HG03439 (cell line): ENCODE measurements around the gene GOLT1B.
"Not testable (repeated sequence)": the region's sequence is repeated elsewhere in the genome, so short reads cannot be mapped to it uniquely, and the experiment has no call there.

Experiments
- ATAC-seq: cut with Tn5 transposase; IDR thresholded peaks from one replicate; pipeline ENCODE4 v1.9.1; 2021; ENCODE audit warnings: mild to moderate bottlenecking, moderate library complexity; ENCODE audit not compliant: unreplicated experiment

Gene GOLT1B, protein sequence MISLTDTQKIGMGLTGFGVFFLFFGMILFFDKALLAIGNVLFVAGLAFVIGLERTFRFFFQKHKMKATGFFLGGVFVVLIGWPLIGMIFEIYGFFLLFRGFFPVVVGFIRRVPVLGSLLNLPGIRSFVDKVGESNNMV

DNA sequence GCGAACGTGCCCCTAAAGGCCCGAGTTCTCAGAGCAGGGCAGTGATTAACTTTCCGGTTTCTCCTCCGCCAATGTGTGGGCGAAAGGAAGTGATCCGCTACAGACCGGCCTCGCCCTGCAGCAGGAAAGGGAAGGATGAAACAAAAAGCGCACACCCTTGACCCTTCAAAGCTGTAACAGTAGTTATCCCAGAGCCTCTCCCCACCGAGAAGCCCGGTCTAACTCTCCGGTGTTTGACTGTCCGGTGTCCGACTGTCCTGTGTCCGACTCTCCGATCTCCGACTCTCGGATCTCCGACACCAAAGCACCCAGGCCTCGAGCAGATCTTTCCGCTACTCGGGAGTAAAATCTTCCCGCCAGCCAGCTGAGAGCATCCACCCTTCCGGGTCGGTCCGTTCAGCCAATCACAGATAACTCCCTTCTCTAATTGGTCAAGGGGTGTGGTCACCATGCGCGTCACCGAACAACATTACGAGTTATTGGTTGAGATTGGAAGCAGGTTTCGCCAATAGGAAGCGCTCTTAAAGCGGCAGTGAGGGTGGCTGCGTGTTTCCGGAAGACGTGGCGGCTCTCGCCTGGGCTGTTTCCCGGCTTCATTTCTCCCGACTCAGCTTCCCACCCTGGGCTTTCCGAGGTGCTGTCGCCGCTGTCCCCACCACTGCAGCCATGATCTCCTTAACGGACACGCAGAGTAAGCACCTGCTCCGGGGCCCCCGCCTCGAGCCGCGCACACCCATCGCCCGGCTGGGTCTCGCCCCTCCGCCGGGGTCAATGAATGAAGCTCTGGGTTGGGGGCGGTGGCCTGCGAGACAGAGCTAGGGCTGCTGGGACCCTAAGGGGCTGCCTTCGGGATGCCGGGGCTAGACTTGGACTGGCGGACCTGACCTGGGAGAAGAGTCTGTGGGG is at the start of gene GOLT1B, which contains the start of gene RECQL:
Gene GOLT1B, plus strand, starts transcription at position 532 of the 906 bp plus-strand sequence. Its CDS starts 135 bp downstream, at position 667.
Gene RECQL, minus strand, starts transcription at position 378 of the 906 bp plus-strand sequence. CDS start 2,065 bp downstream, outside the sequence.
- peak; percentile 99 for ATAC-seq

DNA sequence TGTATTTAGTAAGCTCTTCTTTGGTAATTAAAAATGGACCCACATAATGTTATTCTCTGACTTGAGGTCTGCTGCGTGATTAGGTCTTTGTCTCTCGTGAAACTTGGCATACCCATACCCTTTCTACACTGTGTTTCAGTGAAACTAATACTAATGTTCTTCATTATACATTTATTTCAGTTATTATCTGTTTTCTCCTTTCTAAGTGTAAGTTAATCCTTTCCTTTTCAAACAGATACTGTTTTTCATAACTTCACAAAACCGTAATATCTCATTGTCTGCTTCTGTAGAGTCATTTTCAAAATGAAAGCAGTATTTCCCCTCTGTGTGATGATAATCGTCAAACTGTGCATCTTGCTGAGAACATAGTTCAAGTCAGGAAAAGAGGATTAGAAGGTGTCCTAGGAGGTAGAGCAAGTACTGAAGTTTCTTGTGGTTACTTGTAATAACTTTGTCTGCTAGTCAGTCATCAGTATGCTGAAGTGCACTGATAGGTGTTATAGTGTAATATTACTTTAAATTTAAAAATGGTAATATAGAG is 48.2 kb upstream of the GOLT1B start:
- peak; percentile 69 for ATAC-seq

DNA sequence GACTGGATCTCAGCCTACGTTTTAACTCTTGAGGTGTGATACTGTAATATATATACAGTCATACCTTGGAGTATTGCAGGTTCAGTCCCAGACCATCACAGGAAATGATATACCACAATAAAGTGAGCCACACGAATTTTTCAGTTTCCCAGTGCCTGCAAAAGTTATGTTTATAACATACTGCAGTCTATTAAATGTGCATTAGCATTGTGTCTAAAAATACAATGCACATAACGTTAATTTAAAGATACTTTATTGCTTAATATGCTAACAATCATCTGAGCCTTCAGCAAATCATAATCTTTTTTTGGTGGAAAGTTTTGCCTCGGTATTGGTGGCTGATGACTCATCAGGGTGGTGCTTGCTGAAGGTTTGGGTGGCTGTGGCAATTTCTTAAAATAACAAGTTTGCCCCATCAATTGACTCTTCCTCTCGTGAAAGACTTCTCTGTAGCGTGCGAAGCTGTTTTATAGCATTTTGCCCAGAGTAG is 45.3 kb upstream of the GOLT1B start:
- ATAC-seq: no peak

DNA sequence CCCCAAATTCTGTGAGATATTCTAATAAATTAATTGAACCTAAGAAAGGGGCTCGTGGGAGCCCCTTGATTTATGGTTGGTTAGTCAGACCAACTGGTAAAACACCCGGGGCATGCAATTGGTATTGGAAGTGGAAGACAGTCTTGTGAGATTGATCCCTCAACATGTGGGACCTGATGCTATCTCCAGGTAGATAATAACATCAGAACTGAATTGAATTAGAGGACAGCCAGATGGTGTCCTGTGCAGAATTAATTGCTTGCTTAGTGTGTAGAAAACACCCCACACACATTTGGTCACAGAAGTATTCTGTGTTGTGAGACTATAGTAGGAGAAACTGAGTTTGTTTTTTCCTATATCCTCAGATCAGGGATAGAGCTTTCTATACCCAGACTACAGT is 42.1 kb upstream of the GOLT1B start:
- no peak for ATAC-seq

DNA sequence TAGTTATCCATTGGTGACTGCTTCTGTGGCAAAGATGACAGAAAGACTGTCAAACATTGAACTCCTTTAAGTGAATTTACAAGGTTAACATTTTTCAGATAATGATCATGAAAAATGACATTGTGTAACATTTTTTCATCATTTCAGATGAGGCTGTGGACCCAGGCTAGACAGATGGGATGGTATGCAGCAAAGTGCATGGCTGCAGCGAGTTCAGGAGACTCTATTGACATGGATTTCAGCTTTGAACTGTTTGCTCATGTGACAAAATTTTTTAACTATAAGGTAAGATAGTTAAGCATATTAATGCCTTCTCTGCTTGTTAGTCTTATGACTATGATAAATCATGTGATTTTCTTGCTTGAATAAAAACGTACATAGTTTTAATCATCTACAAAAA is 34.3 kb upstream of the GOLT1B start:
- ATAC-seq: not testable (repeated sequence)

DNA sequence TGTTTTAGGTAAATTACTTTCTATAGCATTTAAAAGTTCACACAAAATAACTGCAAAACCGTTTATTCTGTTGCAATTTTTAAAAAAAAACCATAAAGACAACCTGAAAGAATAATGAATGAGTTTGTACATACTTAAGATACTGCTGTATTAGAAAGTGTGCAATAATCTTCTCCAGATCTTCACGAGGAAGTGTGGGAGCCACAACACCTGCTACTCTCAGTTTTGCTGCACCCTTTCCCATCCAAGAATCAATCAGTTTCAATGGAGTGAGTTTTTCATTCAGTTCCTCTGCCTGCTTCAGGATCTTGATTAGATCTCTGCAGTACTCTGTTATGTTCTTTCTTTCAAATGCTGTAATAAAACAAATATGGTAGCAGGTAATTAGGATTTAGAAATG is 30.3 kb upstream of the GOLT1B start:
- no peak for ATAC-seq

DNA sequence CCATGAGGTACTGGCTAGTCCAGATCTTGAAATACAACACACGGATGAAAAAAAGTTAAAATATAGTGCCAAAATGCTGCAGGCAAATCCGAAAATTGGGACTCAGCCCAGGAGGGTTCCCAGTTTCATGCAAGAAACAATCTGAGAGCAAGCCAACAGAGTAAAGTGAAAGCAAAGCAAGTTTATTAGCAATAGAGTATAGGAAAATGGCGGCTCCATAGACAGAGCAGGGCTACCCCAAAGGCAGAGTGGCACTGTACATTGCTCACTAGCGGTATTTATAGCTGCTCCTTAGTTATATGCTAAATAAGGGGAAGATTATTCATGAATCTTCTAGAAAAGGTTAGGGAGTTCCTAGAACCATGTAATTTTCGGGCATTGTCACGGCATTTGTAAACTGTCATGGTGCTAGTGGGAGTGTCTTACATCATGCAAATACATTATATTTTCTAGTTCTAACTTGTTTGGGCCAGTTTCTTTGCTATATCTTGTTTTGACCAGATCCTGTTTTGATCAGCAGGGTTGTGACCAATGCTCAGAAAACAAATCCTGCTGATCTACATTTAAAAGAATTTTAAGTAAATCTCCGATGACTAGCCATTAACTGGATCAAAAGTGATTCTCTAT is 29.3 kb upstream of the GOLT1B start:
- no peak for ATAC-seq

DNA sequence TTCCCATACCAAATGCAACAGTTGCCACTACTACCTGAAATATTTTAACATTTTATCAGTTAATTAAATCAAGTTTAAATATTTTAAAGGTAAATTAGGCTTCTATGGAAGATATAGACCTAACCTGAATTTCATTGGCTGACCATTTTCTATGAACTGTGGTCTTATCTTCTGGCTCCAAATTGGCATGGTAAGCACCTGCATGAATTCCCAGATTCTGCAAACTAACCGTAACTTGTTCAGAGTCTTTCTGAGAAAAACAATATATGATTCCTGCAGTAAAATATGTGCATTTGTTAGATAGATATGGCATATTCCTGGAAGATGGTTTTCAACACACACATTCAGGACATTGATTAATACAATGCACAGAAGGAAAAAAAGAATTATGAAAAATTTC is 26.0 kb upstream of the GOLT1B start:
- ATAC-seq: no peak

DNA sequence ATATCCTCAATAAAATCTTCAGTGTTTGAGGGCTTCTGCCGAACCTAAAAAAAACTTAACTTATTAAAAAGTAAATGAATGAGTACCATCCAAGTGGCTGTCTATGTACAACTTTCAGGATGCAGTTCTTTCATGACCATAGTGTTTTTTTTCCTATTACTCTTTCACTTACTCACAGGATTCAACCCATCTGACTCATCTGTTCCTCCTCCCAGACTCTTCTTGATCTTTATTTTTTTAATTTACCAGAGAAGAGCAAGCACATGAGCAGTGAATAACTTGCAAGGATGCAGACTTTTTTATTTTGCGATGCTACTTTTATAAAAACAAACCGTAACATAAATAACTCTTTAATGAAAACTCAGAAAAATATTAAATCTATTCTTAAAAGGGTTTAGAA is 24.6 kb upstream of the GOLT1B start:
- ATAC-seq: no peak

DNA sequence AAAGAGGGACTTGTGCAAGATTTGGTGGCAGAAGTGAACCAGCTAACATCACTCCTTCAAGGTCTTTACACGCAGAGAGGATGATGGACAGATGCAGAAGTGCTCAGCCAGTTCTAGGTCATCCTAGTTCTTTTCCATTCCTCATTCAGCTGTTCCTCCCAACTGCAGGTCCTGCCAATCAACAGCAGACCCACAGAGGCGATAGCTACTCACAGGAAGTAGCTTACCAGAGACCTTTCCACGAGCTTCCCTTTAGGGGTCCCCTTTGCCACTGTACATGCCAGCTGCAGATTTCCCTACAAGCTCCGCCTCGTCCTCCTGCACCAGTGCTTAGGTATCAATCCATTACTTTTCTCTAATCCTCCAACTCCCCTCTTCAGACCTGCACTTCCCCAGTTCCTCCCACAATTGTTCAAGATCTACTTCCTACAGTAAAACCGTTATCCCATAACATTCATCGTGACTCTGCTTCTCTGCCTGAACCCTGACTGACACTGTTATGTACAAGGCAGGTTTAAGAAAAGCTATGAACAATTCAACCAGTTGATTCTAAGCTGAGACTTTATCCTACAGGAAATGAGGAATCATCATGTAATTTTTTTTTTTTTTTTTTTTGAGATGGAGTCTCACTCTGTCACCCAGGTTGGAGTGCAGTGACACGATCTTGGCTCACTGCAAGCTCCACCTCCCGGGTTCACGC is 22.7 kb upstream of the GOLT1B start:
- no peak for ATAC-seq

DNA sequence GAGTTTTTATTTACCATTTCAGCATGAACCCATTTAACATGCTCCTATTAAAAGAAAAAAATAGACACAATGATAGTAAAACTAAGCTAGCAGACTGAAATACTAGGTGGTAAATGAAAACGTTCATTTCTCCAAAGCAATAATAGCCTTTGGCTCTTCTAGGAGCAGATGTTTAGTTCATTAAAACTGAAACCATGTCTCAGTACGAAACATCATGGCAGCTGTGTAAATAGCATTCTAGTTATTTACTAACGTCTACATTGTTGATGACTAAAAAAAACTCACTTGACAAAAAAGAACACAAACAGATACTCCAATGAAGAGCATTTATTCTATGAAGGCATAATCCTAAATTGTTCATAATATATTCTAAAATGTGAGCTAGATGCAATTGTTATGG is 18.1 kb upstream of the GOLT1B start:
- ATAC-seq: peak; percentile 63

DNA sequence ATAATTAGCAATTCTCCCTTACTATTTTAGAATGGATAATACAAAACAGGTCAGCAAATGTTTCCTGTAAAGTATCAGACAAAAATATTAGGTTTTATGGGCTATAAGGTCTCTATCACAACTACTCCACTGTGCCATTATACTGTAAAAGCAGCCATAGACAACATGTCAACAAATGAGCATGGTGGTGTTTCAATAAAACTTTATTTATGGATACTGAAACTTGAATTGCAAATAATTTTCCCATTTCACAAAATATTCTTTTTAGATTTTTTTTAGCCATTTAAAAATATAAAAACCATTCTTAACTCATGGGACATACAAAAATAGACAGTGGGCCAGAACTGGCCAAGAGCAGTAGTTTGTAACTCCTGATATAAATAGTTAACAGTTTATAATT is 15.6 kb upstream of the GOLT1B start:
- no peak for ATAC-seq

DNA sequence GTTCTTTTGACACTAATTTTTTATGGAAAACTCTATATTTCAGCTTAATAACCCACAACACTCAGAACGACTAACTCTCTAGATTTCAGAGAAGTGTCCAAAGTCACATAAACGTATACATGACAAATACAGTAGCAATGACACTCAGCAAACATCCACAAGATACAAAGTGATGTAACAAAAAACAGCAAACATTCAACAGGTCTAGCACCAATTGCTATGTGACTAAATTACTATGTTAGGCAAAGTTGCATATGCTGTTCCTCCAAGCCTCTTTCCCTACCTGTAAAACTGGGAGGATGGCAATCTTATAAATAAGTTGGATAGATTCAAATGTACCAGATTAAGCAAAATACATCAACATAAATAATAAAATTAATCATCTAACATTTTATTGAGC is 1.8 kb upstream of the GOLT1B start:
- ATAC-seq: no peak

DNA sequence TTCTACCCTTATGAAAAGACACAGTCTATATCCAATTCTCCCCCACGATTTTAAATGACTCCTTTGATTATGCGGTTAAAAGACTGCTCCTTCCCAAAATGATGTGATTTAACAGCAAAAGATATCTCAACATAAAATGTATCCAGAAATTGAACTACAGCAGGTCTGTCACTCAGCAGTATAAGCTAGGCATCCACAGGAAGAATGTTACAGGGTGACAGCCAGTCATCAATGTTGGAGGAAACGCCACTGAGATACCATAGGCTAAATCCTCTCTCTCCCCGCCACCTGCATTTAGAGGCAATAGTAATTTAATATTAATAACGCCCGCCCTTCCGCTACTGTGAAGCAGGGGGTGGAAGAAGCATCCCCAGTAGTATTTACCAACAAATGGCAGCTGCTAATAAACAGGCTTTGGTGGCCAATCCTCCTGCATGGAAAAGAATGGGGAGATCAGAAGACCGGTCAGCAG is 767 bp upstream of the GOLT1B start:
- no peak for ATAC-seq

DNA sequence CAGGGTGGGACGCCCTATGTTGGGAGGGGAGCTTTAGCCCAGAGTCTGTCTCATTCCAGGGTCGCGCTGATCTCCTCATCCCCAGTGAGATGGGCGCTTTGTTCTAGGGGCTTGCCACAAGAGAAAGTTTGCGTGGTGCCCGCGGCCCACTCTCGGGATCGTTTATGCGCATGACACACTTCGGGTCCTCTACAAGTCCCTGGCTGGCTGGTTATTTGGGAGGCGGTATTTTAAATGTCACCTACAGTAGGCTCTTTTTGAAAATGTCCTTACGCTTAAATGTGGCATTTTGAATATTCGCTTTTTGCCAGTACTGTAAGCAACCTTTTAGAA is 541 bp downstream of the GOLT1B start:
- ATAC-seq: no peak

DNA sequence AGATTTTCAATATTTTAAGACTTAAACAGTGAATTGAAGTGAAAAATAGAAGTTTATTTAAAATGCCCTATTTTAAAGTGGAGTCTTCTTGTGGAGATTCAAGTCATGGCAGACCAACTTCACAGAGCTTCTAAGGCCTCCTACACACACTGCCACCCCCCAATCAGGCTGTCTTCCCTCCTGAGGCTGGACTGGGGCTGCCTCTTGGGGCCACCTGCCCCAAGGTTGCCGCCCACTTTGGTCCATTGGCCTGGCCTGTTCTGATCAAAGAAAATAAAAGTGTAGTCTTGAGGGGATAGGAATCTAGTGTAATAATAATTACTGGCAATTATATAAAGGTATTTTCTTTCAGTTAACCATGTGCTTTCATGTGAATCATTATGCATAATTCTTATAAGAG is 1.3 kb downstream of the GOLT1B start:
- ATAC-seq: no peak

DNA sequence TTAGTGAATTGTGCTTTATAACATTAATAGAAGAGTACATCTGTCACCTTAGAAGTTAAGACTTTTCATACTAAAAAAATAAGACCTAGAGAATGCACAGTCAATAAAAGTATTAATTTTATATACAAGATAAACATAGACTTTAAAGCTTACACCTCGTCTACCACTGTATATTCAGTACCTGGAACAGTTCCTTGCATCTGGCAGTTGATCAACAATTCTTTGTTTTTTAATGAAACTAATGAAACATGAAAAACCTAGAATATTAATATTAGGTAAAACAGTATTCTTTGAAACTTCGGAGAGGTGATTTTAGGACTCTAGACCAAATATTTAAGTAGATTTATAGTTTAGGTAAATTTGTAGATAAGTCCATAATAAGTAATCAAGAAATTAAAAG is 4.3 kb downstream of the GOLT1B start:
- ATAC-seq: no peak

DNA sequence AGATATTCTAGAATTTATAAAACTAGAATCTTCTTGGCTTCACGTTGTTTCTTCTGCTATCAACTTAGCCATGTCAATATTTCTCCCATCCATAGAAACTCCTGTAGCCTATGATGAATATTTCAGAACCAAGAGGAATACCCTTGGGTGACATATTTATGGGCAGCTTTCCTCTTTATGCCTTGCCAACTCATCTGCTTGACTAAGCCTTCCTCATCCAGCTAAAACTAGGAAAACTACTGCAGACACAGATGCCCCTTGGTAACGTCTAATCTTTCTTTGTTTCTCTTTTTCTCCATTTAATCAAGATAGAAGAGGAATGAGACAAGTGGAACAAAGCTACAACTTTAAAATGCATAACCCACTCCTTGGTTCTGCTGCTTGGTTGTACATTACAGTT is 6.3 kb downstream of the GOLT1B start:
- ATAC-seq: no peak

DNA sequence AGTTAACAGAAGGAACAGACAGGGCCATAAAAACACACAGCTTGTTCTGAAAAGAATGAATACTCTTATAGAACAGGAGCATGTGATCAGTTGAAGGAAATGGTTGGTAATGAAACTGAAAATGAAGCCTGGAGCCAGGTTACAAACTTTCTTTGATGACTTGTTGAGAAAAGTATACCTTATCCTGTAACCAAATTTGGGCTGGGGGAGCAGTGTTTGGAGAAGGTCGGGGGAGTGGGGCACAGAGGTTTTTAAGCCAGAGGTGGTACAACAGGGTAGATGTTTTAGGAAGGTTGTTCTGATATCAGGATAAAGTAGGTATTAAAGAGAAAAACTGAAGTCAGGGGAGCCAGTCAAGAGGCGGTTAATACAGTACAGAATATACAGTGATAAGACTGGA is 8.2 kb downstream of the GOLT1B start:
- ATAC-seq: peak; percentile 69

DNA sequence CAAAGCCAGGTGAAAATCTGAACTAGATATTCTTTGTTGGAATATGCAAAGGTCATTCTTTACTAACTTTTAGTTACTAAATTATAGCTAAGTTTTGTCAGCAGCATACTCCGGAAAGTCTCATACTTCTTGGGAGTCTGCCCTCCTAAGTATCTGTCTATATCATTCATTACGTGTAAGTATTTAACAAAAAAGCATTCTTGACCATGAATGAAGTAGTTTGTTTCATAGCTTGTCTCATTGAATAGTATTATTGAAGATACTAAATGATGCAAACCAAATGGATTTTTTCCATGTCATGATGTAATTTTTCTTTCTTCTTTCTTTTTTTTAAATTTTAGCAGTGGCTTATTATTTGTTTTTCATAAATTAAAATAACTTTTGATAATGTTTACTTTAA is 14.7 kb downstream of the GOLT1B start:
- no peak for ATAC-seq

DNA sequence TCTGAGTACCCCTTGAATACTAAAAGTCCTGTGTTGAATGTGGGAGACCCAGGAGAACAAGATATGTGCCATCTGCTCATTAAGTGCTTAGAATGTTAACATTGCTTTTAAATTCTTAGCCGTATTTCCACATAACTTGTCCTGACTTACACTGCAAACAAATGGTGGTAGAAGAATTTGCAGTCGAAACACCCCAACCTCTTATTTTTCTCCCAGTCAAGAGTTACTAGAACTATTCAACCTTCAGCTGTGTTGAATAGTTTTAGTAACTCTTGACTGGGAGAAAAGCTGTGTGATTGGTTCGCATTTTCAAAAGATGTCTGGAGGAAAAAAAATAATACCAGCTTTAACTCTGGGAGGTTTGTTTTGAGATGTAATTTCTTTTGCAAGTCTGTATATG is 16.9 kb downstream of the GOLT1B start:
- no peak for ATAC-seq
